Endothelial cell of umbilical vein (primary cell): ENCODE data around the gene TNRC6B. TPM values are rescaled to one million over a fixed set of nuclear protein-coding genes. Genes with fewer than 3 reads are reported as not detected.

Experiments used
- BruUV-seq: library from RNA; stranded (reverse); fragments of 400-500 nt; replicated peaks from 2 replicates; lab custom pipeline; 2021; lab: Mats Ljungman, UMichigan
- CTCF ChIA-PET: fragments of 300-600, 350-600 bp; sonication (Branson Sonifier 250); formaldehyde crosslinking; loops from one replicate; lab custom pipeline; 2021; ENCODE audit warnings: antibody characterized with exemption, inconsistent platforms; lab: Charles Lee
- POLR2A ChIA-PET: fragments of 300-600, 350-600 bp; sonication (Branson Sonifier 250); formaldehyde crosslinking; loops from one replicate; lab custom pipeline; 2021; ENCODE audit warnings: antibody characterized with exemption, inconsistent platforms; lab: Charles Lee
- DNase-seq: peaks from one replicate; pipeline ENCODE4 v3.0.0-alpha.2; 2011; ENCODE audit warnings: low read depth, low spot score
- FAIRE-seq: peaks from 2 replicates; lab custom pipeline; 2011; peaks lifted over from hg19 to GRCh38; lab: Jason Lieb, UNC
- H2AFZ ChIP-seq: 2 replicates; pipeline ENCODE4 v1.6.0; 2012; ENCODE audit warnings: low read depth, low read length, control low read depth, inconsistent platforms
- H3K27ac ChIP-seq: 2 replicates; pipeline ENCODE4 v1.5.1; 2011; ENCODE audit warnings: low read depth, mild to moderate bottlenecking, control low read depth, low read length, moderate library complexity; ENCODE audit not compliant: insufficient read depth
- H3K27me3 ChIP-seq, 2 experiments: 2 replicates each; pipeline versions ENCODE4 v1.6.0 to v1.6.1; 2011; ENCODE audit warnings: low read length in 2 of 2, mixed read lengths in 1 of 2; ENCODE audit not compliant: control insufficient read depth in 2 of 2, insufficient read depth in 2 of 2
- H3K36me3 ChIP-seq, 2 experiments: 2 replicates in 1 of 2; 3 replicates in 1 of 2; pipeline ENCODE4 v1.5.1; 2011; ENCODE audit warnings: low read length in 2 of 2, mild to moderate bottlenecking in 1 of 2, moderate library complexity in 1 of 2; ENCODE audit not compliant: control insufficient read depth in 2 of 2, insufficient read depth in 2 of 2; ENCODE audit errors: extremely low read depth in 1 of 2
- H3K4me1 ChIP-seq: 3 replicates; pipeline ENCODE4 v1.5.1; 2011; ENCODE audit warnings: mild to moderate bottlenecking, low read length; ENCODE audit not compliant: control insufficient read depth, insufficient read depth; ENCODE audit errors: extremely low read depth
- H3K4me2 ChIP-seq: 2 replicates; pipeline ENCODE4 v1.6.1; 2011; ENCODE audit warnings: low read length, control low read depth, mixed read lengths; ENCODE audit not compliant: insufficient read depth
- H3K4me3 ChIP-seq, 3 experiments: fragments of 200-600 bp in 1 of 3; sonication (generic), shearing (Covaris generic) in 1 of 3; replicated peaks in 1 of 3; 2 replicates each; pipeline ENCODE4 v1.5.1; 2011 to 2016; ENCODE audit warnings: control low read depth in 3 of 3, low read length in 3 of 3, mild to moderate bottlenecking in 2 of 3, inconsistent platforms in 1 of 3, low read depth in 1 of 3, moderate library complexity in 1 of 3; ENCODE audit not compliant: insufficient read depth in 1 of 3
- H3K79me2 ChIP-seq: 2 replicates; pipeline ENCODE4 v1.6.0; 2012; ENCODE audit warnings: low read length, inconsistent platforms; ENCODE audit not compliant: control insufficient read depth, insufficient read depth
- H3K9ac ChIP-seq: replicated peaks from 2 replicates; pipeline ENCODE3; 2011; ENCODE audit warnings: low read length, control low read depth; ENCODE audit not compliant: insufficient read depth; ENCODE audit errors: extremely low read depth
- H3K9me1 ChIP-seq: replicated peaks from 3 replicates; pipeline ENCODE4 v1.6.0; 2011; ENCODE audit warnings: mild to moderate bottlenecking, low read length; ENCODE audit not compliant: control insufficient read depth, insufficient read depth; ENCODE audit errors: extremely low read depth
- H3K9me3 ChIP-seq: replicated peaks from 2 replicates; pipeline ENCODE4 v1.5.1; 2012; ENCODE audit warnings: low read length, inconsistent platforms; ENCODE audit not compliant: control insufficient read depth, insufficient read depth
- H4K20me1 ChIP-seq: replicated peaks from 2 replicates; pipeline ENCODE3; 2011; ENCODE audit warnings: mild to moderate bottlenecking, low read length; ENCODE audit not compliant: control insufficient read depth, insufficient read depth; ENCODE audit errors: extremely low read depth
- CTCF ChIP-seq, 2 donors: IDR thresholded peaks; 1 replicate in 1 of 2; 2 replicates in 1 of 2; pipeline ENCODE4 v1.5.1; 2011; ENCODE audit warnings: low read length in 2 of 2, mild to moderate bottlenecking in 2 of 2, moderate library complexity in 2 of 2, control low read depth in 1 of 2, inconsistent platforms in 1 of 2, low read depth in 1 of 2; ENCODE audit not compliant: insufficient read depth in 1 of 2; ENCODE audit errors: extremely low read depth in 1 of 2
- FOS ChIP-seq: IDR thresholded peaks from 2 replicates; pipeline ENCODE4 v1.6.1; 2011; ENCODE audit warnings: mild to moderate bottlenecking, low read length, moderate library complexity, borderline replicate concordance; ENCODE audit not compliant: insufficient read depth
- GATA2 ChIP-seq: IDR thresholded peaks from 2 replicates; pipeline ENCODE4 v1.7.0; 2011; ENCODE audit warnings: low read depth, mild to moderate bottlenecking, moderate library complexity, mixed read lengths, low read length; ENCODE audit not compliant: insufficient read length, insufficient read depth
- JUN ChIP-seq: IDR thresholded peaks from 2 replicates; pipeline ENCODE4 v1.6.1; 2011; ENCODE audit warnings: borderline replicate concordance, low read depth; ENCODE audit not compliant: insufficient read length, insufficient read depth
- MYC ChIP-seq: IDR thresholded peaks from one replicate; pipeline ENCODE4 v1.6.1; 2011; ENCODE audit warnings: mild to moderate bottlenecking, low read depth, low read length
- POLR2AphosphoS5 ChIP-seq: IDR thresholded peaks from 2 replicates; pipeline ENCODE4 v1.6.1; 2012; ENCODE audit warnings: low read depth, mild to moderate bottlenecking, control low read depth, low read length, moderate library complexity; ENCODE audit not compliant: insufficient read depth
- dilution Hi-C: fragments of 300-500 bp; cut with MboI; formaldehyde crosslinking; loops from one replicate; pipeline ENCODE4 v1.15.0; 2019; ENCODE audit warnings: low sequenced_read_pairs; ENCODE audit not compliant: extremely low pct_ligation_motif_present
- intact Hi-C: fragments of 100-400 bp; cut with micrococcal nuclease; formaldehyde crosslinking; loops from one replicate; pipeline ENCODE4 v1.10.0; 2022
- polyA plus RNA-seq, 4 experiments: library from polyadenylated mRNA; depleted of rRNA in 3 of 4; stranded (reverse) in 3 of 4; unstranded in 1 of 4; fragments of >200 nt; gene quantifications; 2 replicates each; pipeline versions ENCODE4 v1.2.1 to v1.2.3, GENCODE V29; 2011 to 2012; ENCODE audit warnings: missing spikeins in 1 of 4
- total RNA-seq: library from RNA; stranded (reverse); gene quantifications from 2 replicates; pipeline ENCODE4 v1.2.3, GENCODE V29; 2021

TNRC6B gene
- total and polyA plus RNA-seq, 2 donors (not counting 3 experiments of a cell fraction or from before 2014, with no cell fraction given) = 10.6 to 37.2 TPM

- dilution Hi-C loops (no loop called here), intact Hi-C loops (loop anchor here (2.0 kb wide), 1 partner anchor 55 kb away; no protein-coding TSS in a partner anchor)
- Histone ChIP-seq H3K9me1 (no peaks in the 10 kb centered on the region), H3K4me2 (peak overlapping the region; percentile 43), H4K20me1 (no peaks in the 10 kb centered on the region), H3K27ac (peak overlapping the region; percentile 44), H3K9me3 (no peaks in the 10 kb centered on the region), H3K4me1 (peaks cover 27% of the 10 kb centered on the region), H3K9ac (no peak overlapping the region), H2AFZ (no peak overlapping the region), H3K4me3 (no peak overlapping the region), H3K36me3 (no peaks in the 10 kb centered on the region), H3K79me2 (peaks cover 39% of the 10 kb centered on the region), H3K27me3 (no peaks in the 10 kb centered on the region)
- BruUV-seq = no TSS peak
- TF ChIP-seq FOS = no peak
- TF ChIP-seq CTCF (IDR thresholded peaks at IDR 0.05; ENCODE audit: extremely low read depth in 1 of 2, insufficient read depth in 1 of 2, low read depth in 1 of 2, low read length in 2 of 2) = no peak
- no peak for TF ChIP-seq JUN
- TF ChIP-seq POLR2AphosphoS5 = no peak
- TF ChIP-seq GATA2 = no peak
- TF ChIP-seq MYC = no peak
- ChIA-PET CTCF (no interaction called here), POLR2A (no interaction called here)
- DNase-seq (no peak), FAIRE-seq (no peak)
Measured at GRCh38 chr22:40237788-40238424, 60.2 kb downstream of the TNRC6B start.
